ENCODE results near the gene POGLUT2.

Gene POGLUT2

GRCh38 chr13:102768909-102769308, 29.9 kb downstream of the POGLUT2 start:
- DNase-seq (ENCODE audit: low read depth in 2 of 2) = no peak

- DNase-seq (ENCODE audit: low read depth in 2 of 2) = no peak
Observed at GRCh38 chr13:102763741-102764140, 35.0 kb downstream of the POGLUT2 start.

- no peak for DNase-seq (ENCODE audit: low read depth in 2 of 2)
Observed at GRCh38 chr13:102761071-102761470, 37.7 kb downstream of the POGLUT2 start.

- DNase-seq (ENCODE audit: low read depth in 2 of 2) = no peak
Observed at GRCh38 chr13:102758842-102759241, 39.9 kb downstream of the POGLUT2 start.

- DNase-seq (ENCODE audit: low read depth in 2 of 2) = no peak
Observed at GRCh38 chr13:102757006-102757405, 41.8 kb downstream of the POGLUT2 start.

- DNase-seq (ENCODE audit: low read depth in 2 of 2) = no peak
Observed at GRCh38 chr13:102751886-102752285, 46.9 kb downstream of the POGLUT2 start.

GRCh38 chr13:102742506-102742905, 56.3 kb downstream of the POGLUT2 start:
- no peak for DNase-seq (ENCODE audit: low read depth in 2 of 2)

- no peak for DNase-seq (ENCODE audit: low read depth in 2 of 2)
Observed at GRCh38 chr13:102742101-102742500, 56.7 kb downstream of the POGLUT2 start.

All from stimulated activated CD8-positive, alpha-beta memory T cell treated with anti-CD3 and anti-CD28 coated beads, Interleukin-2, amount 100 ng/mL, for 48 hours (primary cell).